HL-60/S4 (cell line): ENCODE data around the gene COL6A5.

ENCODE experiments used
- in situ Hi-C: fragments of 300-500 bp; cut with MboI; formaldehyde crosslinking; loops from 2 replicates; pipeline ENCODE4 v1.14.3; 2022; ENCODE audit warnings: low sequenced_read_pairs

COL6A5 gene

GRCh38 chr3:130516645-130517512, 171.4 kb downstream of the COL6A5 start, which contains the start of gene COL6A6:
COL6A6 (plus strand) TSS chr3:130517177; CDS start chr3:130560365, 43,188 bp downstream.
- in situ Hi-C loops: no loop called here

- in situ Hi-C loops: no loop called here
Observed at GRCh38 chr3:130517602-130518001, 172.1 kb downstream of the COL6A5 start.

GRCh38 chr3:130519754-130520153, 174.3 kb downstream of the COL6A5 start:
- in situ Hi-C loops: no loop called here

- in situ Hi-C loops: no loop called here
Observed at GRCh38 chr3:130522399-130522798, 176.9 kb downstream of the COL6A5 start.

GRCh38 chr3:130527426-130527825, 182.0 kb downstream of the COL6A5 start:
- in situ Hi-C loops: no loop called here

GRCh38 chr3:130528120-130528519, 182.6 kb downstream of the COL6A5 start:
- in situ Hi-C loops: no loop called here

GRCh38 chr3:130529486-130530215, 184.2 kb downstream of the COL6A5 start:
- in situ Hi-C loops: no loop called here

GRCh38 chr3:130533247-130533646, 187.8 kb downstream of the COL6A5 start:
- in situ Hi-C loops: no loop called here
